Activated B cell treated with CpG ODN at 0.5 μM for 24 hours (primary cell): ENCODE data around the gene RNF207. TPM values are rescaled to one million over a fixed set of nuclear protein-coding genes. Genes with fewer than 3 reads are reported as not detected.

Experiments
- ATAC-seq: fragments of 200-7000 bp; cut with Tn5 transposase; one replicate; pipeline ENCODE4 v1.10.0; 2021; ENCODE audit warnings: low read depth, mild to moderate bottlenecking, moderate library complexity
- CTCF ChIA-PET: fragments of 350-600 bp; sonication (Branson Sonifier 250); formaldehyde crosslinking; loops from one replicate; lab custom pipeline; 2021; ENCODE audit warnings: antibody characterized with exemption; lab: Charles Lee
- POLR2A ChIA-PET: fragments of 350-600 bp; sonication (Branson Sonifier 250); formaldehyde crosslinking; loops from one replicate; lab custom pipeline; 2021; ENCODE audit warnings: antibody characterized with exemption; lab: Charles Lee
- DNase-seq: peaks from one replicate; pipeline ENCODE4 v3.0.0; 2022
- H3K27ac Mint-ChIP-seq: one replicate; pipeline ENCODE4 v1.8.0; 2020; ENCODE audit warnings: mixed read lengths
- H3K27me3 Mint-ChIP-seq: one replicate; pipeline ENCODE4 v1.8.0; 2021; ENCODE audit warnings: mixed read lengths
- H3K36me3 Mint-ChIP-seq: one replicate; pipeline ENCODE4 v1.8.0; 2021; ENCODE audit warnings: low read depth, mixed read lengths
- H3K4me1 Mint-ChIP-seq: one replicate; pipeline ENCODE4 v1.8.0; 2021; ENCODE audit warnings: mixed read lengths
- H3K4me3 Mint-ChIP-seq: one replicate; pipeline ENCODE4 v1.8.0; 2020; ENCODE audit warnings: mild to moderate bottlenecking, mixed read lengths
- H3K9me3 Mint-ChIP-seq: one replicate; pipeline ENCODE4 v1.8.0; 2020; ENCODE audit warnings: mixed read lengths
- CTCF ChIP-seq: fragments of 200-600 bp; IDR thresholded peaks from one replicate; pipeline ENCODE4 v1.8.0; 2022; ENCODE audit warnings: antibody characterized with exemption, mild to moderate bottlenecking
- intact Hi-C: fragments of 100-400 bp; cut with micrococcal nuclease; formaldehyde crosslinking; loops from one replicate; pipeline ENCODE4 v1.15.1; 2024
- total RNA-seq: library from RNA; stranded (reverse); gene quantifications from 2 replicates; pipeline ENCODE4 v1.2.3, GENCODE V29; 2022

The RNF207 gene
- total RNA-seq, 1 donor from 2014 or later, result 3.3 TPM

DNA sequence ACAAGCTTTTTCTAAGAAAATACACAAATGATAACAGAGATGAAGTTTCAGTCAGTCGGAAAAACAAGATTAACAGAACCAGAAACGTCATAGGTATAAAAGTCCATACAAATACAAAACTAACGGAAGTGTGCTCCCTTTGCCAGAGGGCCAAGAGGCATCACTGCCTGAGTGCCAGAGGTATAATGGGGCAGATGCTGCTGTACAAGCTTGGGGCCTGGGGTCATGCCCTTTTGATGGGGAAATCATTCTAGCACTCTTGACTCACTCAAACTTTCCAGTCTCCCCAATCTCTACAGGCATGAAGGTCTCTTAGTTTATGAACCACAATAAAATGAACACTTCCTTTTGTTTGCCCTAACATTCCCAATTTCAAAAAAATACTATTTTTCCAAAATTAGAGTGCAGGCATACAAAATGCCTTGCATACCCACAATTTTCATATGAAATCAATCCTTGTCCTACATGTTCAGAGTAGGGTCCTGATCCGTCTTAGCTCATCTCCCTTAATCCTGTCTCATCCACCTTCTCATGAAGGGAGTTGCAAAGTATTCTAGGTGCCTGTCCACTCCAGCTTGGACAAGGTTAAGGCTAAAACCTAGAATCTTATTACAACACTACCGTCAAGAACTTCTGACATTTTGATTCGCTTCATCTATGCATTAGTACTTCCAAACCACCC, 8.0 kb upstream of the RNF207 start:
- intact Hi-C loops, result loop anchor here (2.0 kb wide), 3 partner anchors 47 to 503 kb away; partner anchors contain the start of genes DNAJC11, HES3 and NPHP4
- POLR2A ChIA-PET, result no interaction called here

DNA sequence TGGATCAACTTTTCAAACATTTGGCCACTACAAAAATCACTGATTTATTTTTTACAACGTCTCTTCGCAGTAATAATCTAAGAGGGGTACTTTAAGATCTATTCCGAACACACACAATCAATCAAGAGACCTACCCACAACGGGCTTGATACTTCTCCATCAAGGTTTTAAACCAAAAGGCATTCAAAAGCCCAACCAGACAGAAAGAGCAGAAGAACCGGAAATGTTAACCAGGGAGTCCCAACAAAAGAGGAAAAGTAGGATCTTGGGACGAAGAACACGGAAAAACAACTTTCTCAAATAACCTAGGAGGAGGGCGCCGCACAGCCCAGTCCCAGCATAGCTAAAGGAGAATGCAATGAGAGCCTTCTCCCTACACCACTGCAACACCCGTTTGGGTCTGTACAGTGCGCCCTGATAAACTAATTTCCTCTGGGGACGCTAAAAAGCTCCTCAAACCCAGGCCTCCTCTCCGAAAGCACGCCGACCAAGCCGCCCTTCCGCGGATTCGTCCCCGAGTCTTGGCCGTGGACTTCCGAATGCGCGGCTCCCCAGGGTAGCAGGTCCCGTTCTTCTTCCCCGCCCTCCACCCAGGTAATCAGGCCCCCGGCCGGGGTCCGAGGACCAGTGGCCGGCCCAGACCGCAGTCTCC, 7.1 kb upstream of the RNF207 start:
- CTCF ChIA-PET, result interaction anchor here (1.4 kb wide), 1 partner anchor 11 kb away, joined by 4 read pairs; no protein-coding TSS in a partner anchor
- H3K36me3 Mint-ChIP-seq, result peaks cover 33% of the 10 kb centered on the region
- H3K9me3 Mint-ChIP-seq, result no peaks in the 10 kb centered on the region
- ATAC-seq (peak; percentile 5), DNase-seq (no peak)
- peaks cover 2% of the 10 kb centered on the region for H3K27me3 Mint-ChIP-seq
- intact Hi-C loops, result loop anchor here (1.0 to 2.0 kb wide), 7 partner anchors 37 to 502 kb away; partner anchors contain the start of genes ACOT7, DNAJC11, HES3 and ICMT
- POLR2A ChIA-PET, result interaction anchor here (0.6 to 1.0 kb wide), 5 partner anchors 8 to 292 kb away, joined by 3 to 7 read pairs (median 3); partner anchors contain the start of genes ICMT and NPHP4
- H3K4me3 Mint-ChIP-seq, result peak overlapping the region; percentile 88
- H3K27ac Mint-ChIP-seq, result peak overlapping the region; percentile 94
- no peak for TF ChIP-seq CTCF
- H3K4me1 Mint-ChIP-seq, result peaks cover 44% of the 10 kb centered on the region

More for the DNA sequence above, 8.0 kb upstream of the RNF207 start:
- H3K27me3 Mint-ChIP-seq, result peaks cover 2% of the 10 kb centered on the region
- peaks cover 41% of the 10 kb centered on the region for H3K36me3 Mint-ChIP-seq
- no peak for TF ChIP-seq CTCF
- H3K4me3 Mint-ChIP-seq, result peak overlapping the region; percentile 88
- ATAC-seq (no peak), DNase-seq (no peak)
- H3K27ac Mint-ChIP-seq, result peak overlapping the region; percentile 94
- CTCF ChIA-PET, result interaction anchor here (1.4 kb wide), 1 partner anchor 10 kb away, joined by 4 read pairs; no protein-coding TSS in a partner anchor
- H3K9me3 Mint-ChIP-seq, result no peaks in the 10 kb centered on the region
- peaks cover 44% of the 10 kb centered on the region for H3K4me1 Mint-ChIP-seq

- POLR2A ChIA-PET, result interaction anchor here (0.7 to 1.0 kb wide), 7 partner anchors 9 to 207 kb away, joined by 3 to 7 read pairs (median 4); partner anchors contain the start of genes ICMT and NPHP4
- peaks cover 3% of the 10 kb centered on the region for H3K27me3 Mint-ChIP-seq
- no peak for TF ChIP-seq CTCF
- CTCF ChIA-PET, result interaction anchor here (1.4 kb wide), 1 partner anchor 12 kb away, joined by 4 read pairs; no protein-coding TSS in a partner anchor
- H3K9me3 Mint-ChIP-seq, result no peaks in the 10 kb centered on the region
- H3K36me3 Mint-ChIP-seq, result peaks cover 27% of the 10 kb centered on the region
- H3K4me1 Mint-ChIP-seq, result peaks cover 44% of the 10 kb centered on the region
- intact Hi-C loops, result loop anchor here (1.0 to 2.0 kb wide), 7 partner anchors 36 to 501 kb away; partner anchors contain the start of genes ACOT7, DNAJC11, HES3 and ICMT
- peak; percentile 97 for ATAC-seq
- peak; percentile 89 for DNase-seq
- H3K4me3 Mint-ChIP-seq, result peak within 1 kb of the TSS; percentile 88
- H3K27ac Mint-ChIP-seq, result peak within 1 kb of the TSS; percentile 94
These were observed 6.4 kb upstream of the RNF207 start, which contains the start of gene RPL22 for GRCh38 chr1:6199298-6200187. RPL22 (minus strand) TSS chr1:6199595; CDS start chr1:6199573, 22 bp downstream.

GRCh38 chr1:6200188-6200809, 5.6 kb upstream of the RNF207 start:
- Mint-ChIP-seq H3K9me3 (no peaks in the 10 kb centered on the region), H3K4me1 (peaks cover 50% of the 10 kb centered on the region), H3K36me3 (peaks cover 25% of the 10 kb centered on the region), H3K4me3 (peak overlapping the region; percentile 88), H3K27me3 (peaks cover 8% of the 10 kb centered on the region), H3K27ac (peak overlapping the region; percentile 94)
- TF ChIP-seq CTCF, result no peak
- DNase-seq (no peak), ATAC-seq (no peak)
- CTCF ChIA-PET, result no interaction called here
- POLR2A ChIA-PET, result interaction anchor here (0.9 to 1.0 kb wide), 3 partner anchors 8 to 208 kb away, joined by 3 to 4 read pairs (median 4); partner anchors contain the start of genes ICMT and NPHP4
- intact Hi-C loops, result no loop called here
